Measurements from ENCODE around the gene NUMB.
"Not testable (repeated sequence)": the region's sequence is repeated elsewhere in the genome, so short reads cannot be mapped to it uniquely, and the experiment has no call there.

The NUMB gene

DNA sequence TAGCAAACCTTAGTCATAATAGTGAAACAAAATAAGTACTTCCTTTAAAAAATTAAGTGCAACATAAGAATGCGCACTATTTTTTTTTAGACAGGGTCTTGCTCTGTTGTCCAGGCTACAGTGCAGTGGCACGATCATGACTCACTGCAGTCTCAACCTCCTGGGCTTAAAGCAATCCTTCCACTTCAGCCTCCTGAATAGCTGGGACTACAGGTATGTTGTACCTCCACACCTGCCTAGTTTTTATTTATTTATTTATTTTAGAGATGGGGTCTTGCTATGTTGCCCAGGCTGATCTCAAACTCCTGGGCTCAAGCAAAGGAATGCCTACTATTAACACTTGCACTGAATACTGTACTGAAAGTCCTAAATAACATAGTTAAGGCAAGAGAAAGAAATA, 93.8 kb downstream of the NUMB start:
- no peak for DNase-seq (ENCODE audit: low read depth, low spot score)

- no peak for DNase-seq (ENCODE audit: low read depth, low spot score)
Observed at GRCh38 chr14:73359445-73359844, 98.9 kb downstream of the NUMB start.

DNA sequence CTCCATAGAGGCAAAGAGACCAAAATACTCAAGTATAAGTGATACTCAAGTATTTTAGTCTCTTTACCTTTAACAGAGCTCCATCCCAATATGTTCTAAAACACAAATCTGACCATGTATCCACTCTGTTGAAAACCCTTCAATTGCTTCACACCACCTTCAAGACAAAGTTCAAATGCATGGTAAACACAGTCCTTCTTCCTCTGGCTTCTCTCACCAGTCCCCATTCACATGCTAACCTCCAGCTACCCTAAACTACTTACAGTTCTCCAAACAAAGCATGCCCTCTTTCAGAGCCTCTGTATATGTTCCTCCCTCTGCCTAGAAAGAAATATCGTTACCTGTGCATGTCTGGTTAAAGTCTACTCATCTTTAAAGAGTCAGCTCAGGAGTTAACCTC, 100.2 kb downstream of the NUMB start:
- DNase-seq (ENCODE audit: low read depth, low spot score) = no peak

DNA sequence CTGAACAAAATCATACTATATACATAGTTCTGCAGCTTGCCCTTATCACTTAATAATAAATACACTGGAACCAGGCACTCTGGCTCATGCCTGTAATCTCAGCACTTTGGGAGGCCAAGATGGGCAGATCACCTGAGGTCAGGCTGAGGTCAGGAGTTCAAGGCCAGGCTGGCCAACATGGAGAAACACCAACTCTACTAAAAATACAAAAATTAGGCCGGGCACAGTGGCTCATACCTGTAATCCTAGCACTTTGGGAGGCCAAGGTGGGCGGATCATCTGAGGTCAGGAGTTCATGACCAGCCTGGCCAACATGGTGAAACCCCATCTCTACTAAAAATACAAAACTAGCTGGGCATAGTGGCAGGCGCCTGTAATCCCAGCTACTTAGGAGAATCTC, 109.3 kb downstream of the NUMB start:
- DNase-seq (ENCODE audit: low read depth, low spot score) = not testable (repeated sequence)

- DNase-seq (ENCODE audit: low read depth, low spot score) = no peak
Observed at GRCh38 chr14:73344319-73344718, 114.0 kb downstream of the NUMB start.

DNA sequence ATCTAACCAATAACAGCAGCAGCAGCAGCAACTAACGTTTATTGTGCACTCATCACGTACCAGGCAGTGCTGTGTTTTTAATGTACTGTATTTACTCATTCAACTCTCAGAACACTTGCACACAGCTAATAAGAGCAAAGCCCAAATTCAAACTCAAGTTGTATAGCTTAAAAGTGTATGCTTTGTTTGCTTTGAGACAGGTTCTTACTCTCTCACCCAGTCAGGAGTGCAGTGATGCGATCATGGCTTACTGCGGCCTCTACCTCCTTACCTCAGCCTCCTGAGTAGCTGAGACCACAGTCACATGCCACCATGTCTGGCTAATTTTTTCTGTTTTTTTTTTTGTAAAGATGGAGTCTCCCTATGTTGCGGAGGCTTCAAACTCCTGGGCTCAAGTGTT, 115.7 kb downstream of the NUMB start:
- DNase-seq (ENCODE audit: low read depth, low spot score) = no peak

DNA sequence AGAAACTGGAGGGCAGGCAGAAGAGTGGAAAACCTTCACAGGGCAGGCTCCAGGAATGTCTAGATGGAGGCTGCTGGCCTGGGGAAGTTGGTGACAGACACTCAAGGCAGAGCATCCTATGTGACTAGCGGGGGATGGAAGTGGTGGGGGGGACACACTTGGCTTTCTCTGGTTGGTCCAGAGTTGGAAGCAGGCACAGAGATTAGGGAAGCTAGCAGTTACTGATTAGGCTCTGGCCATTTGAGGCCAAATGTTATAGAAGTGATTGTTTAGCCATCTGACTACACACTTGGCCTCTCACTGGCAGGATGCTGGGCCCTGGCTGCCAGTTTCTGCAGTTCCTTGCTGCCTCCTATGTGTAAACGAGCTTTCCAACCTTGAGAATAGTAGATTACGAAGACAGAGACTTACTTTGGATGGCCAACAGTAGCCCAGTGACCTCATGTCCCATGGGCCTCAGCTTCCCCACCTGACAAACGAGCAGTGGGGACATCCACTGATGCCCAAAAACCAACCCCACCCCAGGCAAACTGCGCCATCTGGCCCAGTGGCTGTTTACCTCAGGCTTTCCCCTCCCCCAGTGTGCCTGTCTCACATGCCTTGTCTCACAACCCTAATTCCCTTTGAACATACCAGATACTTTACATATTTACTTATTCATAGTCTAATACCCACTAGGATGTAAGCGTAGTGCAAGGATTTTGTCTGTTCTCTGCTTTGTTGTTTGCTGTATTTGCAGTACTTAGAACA, 118.3 kb downstream of the NUMB start:
- no peak for DNase-seq (ENCODE audit: low read depth, low spot score)

DNA sequence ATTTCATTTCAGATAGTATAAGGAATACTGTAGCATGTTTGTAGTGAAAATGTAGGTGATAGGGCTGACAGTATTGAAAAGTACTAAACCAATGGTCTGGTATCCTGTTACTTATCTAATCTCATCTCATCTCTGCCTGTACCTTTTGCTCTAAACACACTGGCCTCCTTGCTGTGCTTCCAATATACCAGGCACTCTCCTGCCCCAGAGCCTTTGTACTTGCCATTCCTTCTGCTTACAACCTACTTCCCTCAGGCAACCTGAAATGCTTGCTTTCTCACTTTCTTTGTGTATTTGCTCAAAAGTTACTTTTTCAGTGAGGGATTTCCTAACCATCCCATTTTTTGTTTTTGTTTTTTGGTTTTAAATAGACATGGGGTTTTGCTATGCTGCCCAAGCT, 119.1 kb downstream of the NUMB start:
- no peak for DNase-seq (ENCODE audit: low read depth, low spot score)

DNA sequence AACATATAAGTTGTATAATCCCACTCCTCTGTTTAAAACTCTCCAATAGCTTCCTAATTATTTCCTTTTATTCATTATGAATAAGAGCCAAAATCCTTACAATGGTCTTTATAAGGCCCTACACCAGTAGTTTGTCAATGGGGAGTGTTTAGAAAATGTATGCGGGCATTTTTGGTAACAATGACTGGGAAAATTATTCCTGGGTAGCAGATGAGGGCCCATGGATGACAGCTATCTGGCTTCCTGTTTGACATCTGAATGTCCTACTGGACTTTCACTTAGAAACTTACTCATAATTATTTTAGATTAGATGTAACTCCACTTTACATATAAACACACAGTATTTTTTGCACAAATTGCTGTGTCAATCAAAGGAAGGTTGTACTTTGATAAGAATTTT, 119.8 kb downstream of the NUMB start:
- DNase-seq (ENCODE audit: low read depth, low spot score) = no peak

- no peak for DNase-seq (ENCODE audit: low read depth, low spot score)
Observed at GRCh38 chr14:73333031-73333430, 125.3 kb downstream of the NUMB start.

DNA sequence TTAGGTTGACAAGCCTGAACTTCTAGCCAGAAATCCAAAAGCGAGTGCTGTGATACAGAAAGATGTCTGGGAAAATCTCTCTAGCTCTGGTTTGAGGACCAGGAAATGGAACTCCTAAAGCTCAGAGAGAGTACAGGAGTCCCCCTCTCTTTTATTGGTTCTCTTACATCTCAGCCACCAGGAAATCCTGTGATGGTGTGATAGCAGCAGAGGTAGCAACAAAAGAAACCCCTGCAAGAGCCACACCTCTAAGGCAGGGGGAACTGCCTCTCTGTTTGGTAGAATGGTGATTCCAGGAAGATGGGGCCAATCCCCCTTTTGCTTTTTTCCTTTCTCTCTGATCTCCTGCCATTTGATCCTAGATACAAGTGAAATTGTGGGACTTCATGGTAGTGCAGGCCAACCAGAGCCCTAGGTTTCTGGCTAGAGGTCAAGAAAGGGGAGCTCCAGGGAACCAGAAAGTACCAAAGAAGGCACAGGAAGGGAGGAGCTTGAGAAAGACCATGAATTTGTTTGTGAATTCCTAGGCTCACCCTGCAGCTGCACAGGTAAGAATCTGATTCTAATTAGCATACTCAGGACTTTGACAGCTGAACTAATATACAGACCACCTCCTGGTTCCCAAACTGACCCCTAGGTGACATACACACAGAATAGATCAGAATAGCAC, 132.6 kb downstream of the NUMB start:
- DNase-seq (ENCODE audit: low read depth, low spot score) = no peak

GRCh38 chr14:73325063-73325462, 133.3 kb downstream of the NUMB start:
- no peak for DNase-seq (ENCODE audit: low read depth, low spot score)

GRCh38 chr14:73324533-73324932, 133.8 kb downstream of the NUMB start:
- no peak for DNase-seq (ENCODE audit: low read depth, low spot score)

DNA sequence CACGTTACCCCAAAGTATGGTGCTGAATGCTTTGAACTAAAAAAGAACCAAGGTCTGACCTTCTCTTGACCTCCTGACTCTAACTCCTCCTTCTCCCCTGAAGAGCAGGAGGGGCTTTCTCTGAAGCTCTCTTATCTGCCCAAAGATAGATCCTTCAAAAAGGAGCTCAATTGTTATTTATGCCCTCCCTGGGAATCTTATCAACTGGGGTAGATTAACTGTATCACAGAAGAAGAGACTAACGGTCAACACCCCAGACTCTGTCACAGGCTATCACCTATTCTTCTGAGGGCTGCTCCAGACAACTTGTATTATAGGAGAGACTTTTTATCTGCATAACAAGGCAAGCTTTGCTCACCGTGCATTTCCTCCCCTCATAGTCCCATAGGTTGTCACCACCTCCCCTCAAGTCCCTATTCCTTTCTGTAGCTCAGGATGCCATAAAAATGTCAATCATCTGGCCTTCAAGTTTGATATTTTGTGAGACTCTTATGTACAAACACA, 134.4 kb downstream of the NUMB start:
- DNase-seq (ENCODE audit: low read depth, low spot score) = no peak

DNA sequence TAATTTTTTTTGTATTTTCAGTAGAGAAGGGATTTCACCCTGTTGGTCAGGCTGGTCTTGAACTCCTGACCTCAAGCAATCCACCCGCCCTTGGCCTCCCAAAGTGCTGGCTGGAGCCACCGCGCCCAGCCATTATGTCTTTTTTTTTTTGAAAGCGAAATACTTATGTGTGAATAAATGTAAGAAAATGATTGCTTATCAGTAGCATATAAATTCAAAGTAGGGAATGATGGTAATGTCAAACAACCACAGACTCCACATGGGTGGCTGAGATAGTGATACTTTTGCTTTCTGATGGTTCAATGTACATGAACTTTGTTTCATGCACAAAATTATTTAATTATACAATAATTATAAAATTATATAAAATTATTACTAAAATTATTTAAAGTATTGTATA, 145.2 kb downstream of the NUMB start:
- DNase-seq (ENCODE audit: low read depth, low spot score) = no peak

DNA sequence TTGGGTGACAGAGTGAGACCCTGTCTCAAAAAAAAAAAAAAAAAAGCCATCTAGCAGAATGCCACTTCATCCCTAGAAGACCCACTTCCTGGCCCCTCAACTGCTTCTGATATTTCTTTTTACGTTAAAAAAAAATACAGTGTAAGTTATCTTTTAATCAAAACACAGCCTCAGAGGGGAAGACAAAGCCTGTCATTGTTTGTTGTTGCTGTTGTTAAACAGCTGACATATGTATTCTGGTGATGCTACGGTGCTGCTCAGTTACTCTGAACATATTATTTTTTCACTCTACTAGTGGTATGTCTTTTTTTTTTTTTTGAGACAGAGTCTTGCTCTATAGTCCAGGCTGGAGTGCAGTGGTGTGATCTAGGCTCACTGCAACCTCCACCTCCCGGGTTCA, 145.7 kb downstream of the NUMB start:
- no peak for DNase-seq (ENCODE audit: low read depth, low spot score)

DNA sequence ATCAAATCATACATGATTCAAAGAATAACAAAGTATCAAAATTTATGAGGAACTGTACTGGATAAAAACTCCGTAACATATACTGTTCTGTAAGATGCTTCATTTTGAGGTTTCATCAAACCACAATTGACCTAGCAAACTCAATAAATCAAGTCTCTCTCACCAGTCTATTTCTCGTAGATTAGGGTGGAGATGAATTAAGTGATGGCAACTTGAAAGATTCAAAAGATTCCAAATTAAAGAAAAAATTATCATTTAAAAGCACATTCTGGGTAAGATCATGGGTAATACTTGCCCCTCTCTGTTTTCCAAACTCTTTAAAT, 146.7 kb downstream of the NUMB start:
- no peak for DNase-seq (ENCODE audit: low read depth, low spot score)

DNA sequence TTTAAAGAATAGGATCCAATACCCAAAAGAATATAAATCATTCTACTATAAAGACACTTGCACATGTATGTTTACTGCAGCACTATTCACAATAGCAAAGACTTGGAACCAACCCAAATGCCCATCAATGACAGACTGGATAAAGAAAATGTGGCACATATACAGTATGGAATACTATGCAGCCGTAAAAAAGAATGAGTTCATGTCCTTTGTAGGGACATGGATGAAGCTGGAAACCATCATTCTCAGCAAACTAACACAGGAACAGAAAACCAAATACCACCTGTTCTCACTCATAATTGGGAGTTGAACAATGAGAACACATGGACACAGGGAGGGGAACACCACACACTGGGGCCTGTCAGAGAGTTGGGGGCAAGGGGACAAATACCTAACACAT, 149.1 kb downstream of the NUMB start:
- DNase-seq (ENCODE audit: low read depth, low spot score) = not testable (repeated sequence)

DNA sequence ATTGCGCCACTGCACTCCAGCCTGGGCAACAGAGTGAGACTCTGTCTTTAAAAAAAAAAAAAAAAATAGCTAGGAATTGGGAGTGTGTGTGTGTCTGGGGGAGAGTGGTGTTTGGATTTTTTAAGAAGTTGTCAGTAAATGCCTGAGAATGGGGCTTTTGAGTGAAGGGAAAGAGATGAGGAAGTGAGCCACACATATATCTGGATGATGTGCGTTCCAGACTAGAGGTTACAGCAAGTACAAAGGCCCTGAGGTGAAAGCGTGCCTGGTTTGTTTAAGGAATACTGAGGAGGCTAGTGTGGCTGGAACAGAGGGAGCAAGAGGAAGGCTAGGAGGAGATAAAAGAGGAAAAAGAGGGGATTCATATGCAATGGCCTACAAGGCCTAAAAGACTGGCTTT, 151.1 kb downstream of the NUMB start:
- no peak for DNase-seq (ENCODE audit: low read depth, low spot score)

DNA sequence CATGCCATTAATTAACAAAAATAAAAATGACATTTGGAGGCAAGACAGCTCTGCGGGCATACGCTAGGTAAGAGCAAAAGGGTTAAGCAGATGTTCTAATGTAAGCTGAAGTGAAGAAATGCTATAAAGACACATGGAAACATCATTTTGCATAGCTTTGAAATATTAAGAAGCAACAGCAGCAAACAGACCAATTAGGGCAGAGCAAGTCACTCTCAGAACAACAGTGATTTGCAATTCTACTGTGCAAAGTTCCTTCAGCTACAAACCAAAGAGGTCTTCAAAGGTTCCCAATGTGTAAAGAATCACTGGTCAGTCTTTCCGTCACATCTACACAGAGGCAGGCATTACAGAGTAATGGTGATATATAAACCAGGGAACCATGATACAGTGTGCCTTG, 152.8 kb downstream of the NUMB start:
- DNase-seq (ENCODE audit: low read depth, low spot score) = no peak

DNA sequence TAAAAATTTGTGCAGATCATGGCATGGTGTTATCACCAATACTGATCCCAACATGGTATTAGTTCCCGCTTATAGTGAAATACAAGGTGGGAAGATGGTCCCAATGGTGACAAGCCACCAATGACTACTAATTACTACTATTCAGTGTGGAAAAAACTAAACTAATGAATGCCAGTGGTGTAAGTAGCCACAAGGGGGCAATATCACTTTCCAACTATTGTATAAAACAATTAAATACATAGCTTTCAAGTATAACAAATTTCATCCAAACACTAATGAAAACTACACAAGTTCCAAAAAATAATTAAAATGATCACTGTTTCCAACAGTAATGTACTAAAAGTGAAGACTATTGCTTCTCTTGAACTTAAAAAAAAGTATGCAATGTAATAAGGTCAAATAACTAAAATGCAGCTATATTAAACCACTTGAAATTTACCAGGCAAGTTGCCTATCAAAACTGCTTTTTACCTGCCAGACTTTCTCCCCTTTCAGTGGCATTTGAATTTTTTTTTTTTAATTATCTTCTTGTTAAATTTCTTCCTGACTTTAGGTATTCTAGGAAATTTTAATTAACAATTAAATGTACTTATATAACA, 163.0 kb downstream of the NUMB start:
- DNase-seq (ENCODE audit: low read depth, low spot score) = no peak

GRCh38 chr14:73293782-73294781, 164.3 kb downstream of the NUMB start:
- no peak for DNase-seq (ENCODE audit: low read depth, low spot score)

Measured in brain pericyte (primary cell).